Glutamatergic neuron (in vitro differentiated cells): ENCODE data around the gene TANC1. TPM values are rescaled to one million over a fixed set of nuclear protein-coding genes. Genes with fewer than 3 reads are reported as not detected.

Experiments
- DNase-seq: peaks from one replicate; pipeline ENCODE4 v3.0.0; 2022
- H3K27ac Mint-ChIP-seq: one replicate; pipeline ENCODE4 v1.8.0; 2020; ENCODE audit warnings: mild to moderate bottlenecking, mixed read lengths, inconsistent platforms; ENCODE audit not compliant: unreplicated experiment
- H3K27me3 Mint-ChIP-seq: one replicate; pipeline ENCODE4 v1.8.0; 2020; ENCODE audit warnings: mild to moderate bottlenecking, moderate library complexity, mixed read lengths, inconsistent platforms; ENCODE audit not compliant: unreplicated experiment
- H3K36me3 Mint-ChIP-seq: one replicate; pipeline ENCODE4 v1.8.0; 2020; ENCODE audit warnings: mild to moderate bottlenecking, mixed read lengths, inconsistent platforms; ENCODE audit not compliant: unreplicated experiment
- H3K4me1 Mint-ChIP-seq: one replicate; pipeline ENCODE4 v1.8.0; 2020; ENCODE audit warnings: mild to moderate bottlenecking, low read depth, mixed read lengths, inconsistent platforms; ENCODE audit not compliant: unreplicated experiment
- H3K4me3 Mint-ChIP-seq: one replicate; pipeline ENCODE4 v1.8.0; 2020; ENCODE audit warnings: mild to moderate bottlenecking, mixed read lengths, inconsistent platforms; ENCODE audit not compliant: unreplicated experiment
- H3K9me3 Mint-ChIP-seq: one replicate; pipeline ENCODE4 v1.8.0; 2020; ENCODE audit warnings: mild to moderate bottlenecking, moderate library complexity, mixed read lengths, inconsistent platforms; ENCODE audit not compliant: unreplicated experiment
- total RNA-seq: library from RNA; stranded (reverse); fragmentation: NEBNext Ultra II Directional; extraction: Animal tissue kit (Norgen Biotek cat#: 25700); gene quantifications from one replicate; pipeline ENCODE4 v1.2.1, GENCODE V29; 2021; ENCODE audit not compliant: unreplicated experiment
- TF ChIP-seq, protein P1 (sequence below): fragments of 200-600 bp; sonication (generic); IDR thresholded peaks from one replicate; pipeline ENCODE4 v1.5.0; 2021; ENCODE audit not compliant: partially characterized antibody, unreplicated experiment

TANC1 gene
- total RNA-seq, 1 donor from 2014 or later, result 14.9 TPM

- TF ChIP-seq, protein P1, sequence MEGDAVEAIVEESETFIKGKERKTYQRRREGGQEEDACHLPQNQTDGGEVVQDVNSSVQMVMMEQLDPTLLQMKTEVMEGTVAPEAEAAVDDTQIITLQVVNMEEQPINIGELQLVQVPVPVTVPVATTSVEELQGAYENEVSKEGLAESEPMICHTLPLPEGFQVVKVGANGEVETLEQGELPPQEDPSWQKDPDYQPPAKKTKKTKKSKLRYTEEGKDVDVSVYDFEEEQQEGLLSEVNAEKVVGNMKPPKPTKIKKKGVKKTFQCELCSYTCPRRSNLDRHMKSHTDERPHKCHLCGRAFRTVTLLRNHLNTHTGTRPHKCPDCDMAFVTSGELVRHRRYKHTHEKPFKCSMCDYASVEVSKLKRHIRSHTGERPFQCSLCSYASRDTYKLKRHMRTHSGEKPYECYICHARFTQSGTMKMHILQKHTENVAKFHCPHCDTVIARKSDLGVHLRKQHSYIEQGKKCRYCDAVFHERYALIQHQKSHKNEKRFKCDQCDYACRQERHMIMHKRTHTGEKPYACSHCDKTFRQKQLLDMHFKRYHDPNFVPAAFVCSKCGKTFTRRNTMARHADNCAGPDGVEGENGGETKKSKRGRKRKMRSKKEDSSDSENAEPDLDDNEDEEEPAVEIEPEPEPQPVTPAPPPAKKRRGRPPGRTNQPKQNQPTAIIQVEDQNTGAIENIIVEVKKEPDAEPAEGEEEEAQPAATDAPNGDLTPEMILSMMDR, result no peak
- Mint-ChIP-seq H3K27ac (no peak overlapping the region), H3K4me3 (no peak overlapping the region), H3K27me3 (no peaks in the 10 kb centered on the region), H3K4me1 (no peaks in the 10 kb centered on the region), H3K36me3 (peaks cover 4% of the 10 kb centered on the region), H3K9me3 (no peaks in the 10 kb centered on the region)
- no peak for DNase-seq
These were observed 207.5 kb downstream of the TANC1 start for GRCh38 chr2:159175927-159176326.

DNA sequence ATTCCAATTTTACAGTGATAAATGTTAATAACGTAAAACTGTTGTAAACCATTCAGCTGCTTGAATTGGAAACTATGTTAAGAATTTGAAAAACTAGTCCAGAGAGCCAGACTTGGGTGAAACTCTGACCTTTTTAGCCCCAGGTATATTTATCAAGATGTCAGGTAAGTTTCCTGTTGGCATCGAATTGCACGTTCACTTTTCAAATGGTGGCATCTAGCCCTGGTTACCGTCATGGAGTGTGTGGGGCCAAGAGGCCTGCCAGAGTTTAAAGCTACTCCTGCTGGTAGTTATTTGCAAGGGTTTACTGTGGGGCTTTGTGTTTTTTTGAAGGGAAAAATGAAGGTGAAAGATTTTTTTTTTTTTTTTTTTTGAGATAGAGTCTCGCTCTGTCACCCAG is 208.1 kb downstream of the TANC1 start:
- Mint-ChIP-seq H3K4me3 (no peak overlapping the region), H3K9me3 (no peaks in the 10 kb centered on the region), H3K36me3 (peaks cover 4% of the 10 kb centered on the region), H3K27me3 (no peaks in the 10 kb centered on the region), H3K27ac (no peak overlapping the region), H3K4me1 (no peaks in the 10 kb centered on the region)
- no peak for DNase-seq
- TF ChIP-seq, protein P1, result no peak

DNA sequence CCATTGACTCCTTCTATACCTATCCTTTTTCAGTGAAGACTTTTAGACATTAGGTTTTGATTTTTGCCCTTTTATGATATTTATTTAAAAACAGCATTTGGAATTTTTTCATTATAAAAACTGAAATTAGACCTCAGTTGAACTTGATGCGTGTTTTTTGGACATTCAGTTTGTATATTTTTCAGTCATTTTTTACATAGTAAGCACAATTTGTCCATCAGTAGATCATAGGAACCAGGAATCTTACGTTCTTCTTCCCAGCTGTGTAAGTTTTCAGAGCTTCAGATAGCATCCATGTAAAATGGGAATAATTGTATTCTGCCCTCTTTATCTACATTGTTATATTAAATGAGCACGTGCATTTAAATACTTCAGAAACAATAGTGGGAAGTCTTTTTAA is 208.9 kb downstream of the TANC1 start:
- DNase-seq, result no peak
- Mint-ChIP-seq H3K27ac (no peak overlapping the region), H3K9me3 (no peaks in the 10 kb centered on the region), H3K27me3 (no peaks in the 10 kb centered on the region), H3K4me1 (no peaks in the 10 kb centered on the region), H3K4me3 (no peak overlapping the region), H3K36me3 (peaks cover 4% of the 10 kb centered on the region)
- TF ChIP-seq, protein P1, result no peak

DNA sequence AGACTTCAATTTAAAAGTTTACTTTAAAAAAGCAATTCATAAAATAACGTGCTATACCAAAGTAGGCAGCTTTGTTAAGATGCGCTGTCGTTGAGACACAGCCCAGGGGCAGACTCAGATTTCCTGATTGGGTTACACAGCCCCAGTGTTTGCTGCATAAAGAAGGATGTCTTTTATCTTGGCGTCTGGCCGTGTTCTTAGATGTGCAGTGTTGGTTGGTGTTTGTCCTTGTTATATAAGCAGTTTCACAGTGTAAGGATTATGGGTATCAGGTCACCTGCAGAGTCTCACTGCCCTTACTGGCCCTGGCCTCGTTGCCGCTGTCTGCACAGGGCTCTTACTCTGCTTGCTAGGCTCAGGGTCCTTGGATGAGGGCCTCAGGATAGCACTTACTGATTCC is 209.5 kb downstream of the TANC1 start:
- Mint-ChIP-seq H3K27me3 (no peaks in the 10 kb centered on the region), H3K27ac (no peak overlapping the region), H3K9me3 (peaks cover under 1% of the 10 kb centered on the region), H3K36me3 (peaks cover 4% of the 10 kb centered on the region), H3K4me3 (no peak overlapping the region), H3K4me1 (no peaks in the 10 kb centered on the region)
- DNase-seq, result no peak
- TF ChIP-seq, protein P1, result no peak

GRCh38 chr2:159179096-159179495 is 210.7 kb downstream of the TANC1 start:
- H3K4me1 Mint-ChIP-seq, result no peaks in the 10 kb centered on the region
- no peak overlapping the region for H3K4me3 Mint-ChIP-seq
- no peak for DNase-seq
- TF ChIP-seq, protein P1, result no peak
- no peaks in the 10 kb centered on the region for H3K27me3 Mint-ChIP-seq
- H3K36me3 Mint-ChIP-seq, result peaks cover 6% of the 10 kb centered on the region
- peaks cover 2% of the 10 kb centered on the region for H3K9me3 Mint-ChIP-seq
- H3K27ac Mint-ChIP-seq, result no peak overlapping the region
